NCI-H345 treated with DMSO at 0.1 percent for 48 hours (cell line): ENCODE results near the gene ITGA11.

Experiments used
- DNase-seq: peaks from one replicate; lab custom pipeline; 2025; ENCODE audit not compliant: unreplicated experiment; lab: John Stamatoyannopoulos, UW

ITGA11 gene

GRCh38 chr15:68431792-68432401 is at the start of gene ITGA11:
TSS of gene ITGA11 (minus strand) at chr15:68432163. CDS start at chr15:68432066, 97 bp downstream.
- DNase-seq: no peak

GRCh38 chr15:68481321-68481720 is 49.4 kb upstream of the ITGA11 start:
- DNase-seq: no peak

GRCh38 chr15:68480296-68480695 is 48.3 kb upstream of the ITGA11 start:
- DNase-seq: no peak

GRCh38 chr15:68479870-68480269 is 47.9 kb upstream of the ITGA11 start:
- no peak for DNase-seq

- DNase-seq: no peak
Measured at GRCh38 chr15:68479406-68479805, 47.4 kb upstream of the ITGA11 start.

- no peak for DNase-seq
Measured at GRCh38 chr15:68478853-68479252, 46.9 kb upstream of the ITGA11 start.

GRCh38 chr15:68475449-68475848 is 43.5 kb upstream of the ITGA11 start:
- no peak for DNase-seq

- no peak for DNase-seq
Measured at GRCh38 chr15:68471541-68471940, 39.6 kb upstream of the ITGA11 start.

GRCh38 chr15:68470976-68471375 is 39.0 kb upstream of the ITGA11 start:
- DNase-seq: no peak

- no peak for DNase-seq
Measured at GRCh38 chr15:68470049-68470742, 38.2 kb upstream of the ITGA11 start.

- no peak for DNase-seq
Measured at GRCh38 chr15:68469162-68470048, 37.4 kb upstream of the ITGA11 start.

- no peak for DNase-seq
Measured at GRCh38 chr15:68466876-68467275, 34.9 kb upstream of the ITGA11 start.

- DNase-seq: no peak
Measured at GRCh38 chr15:68465861-68466560, 34.0 kb upstream of the ITGA11 start.

- DNase-seq: no peak
Measured at GRCh38 chr15:68464448-68465090, 32.6 kb upstream of the ITGA11 start.

- no peak for DNase-seq
Measured at GRCh38 chr15:68463996-68464395, 32.0 kb upstream of the ITGA11 start.

- no peak for DNase-seq
Measured at GRCh38 chr15:68463444-68463843, 31.5 kb upstream of the ITGA11 start.

GRCh38 chr15:68460166-68460565 is 28.2 kb upstream of the ITGA11 start:
- DNase-seq: no peak

GRCh38 chr15:68450192-68450591 is 18.2 kb upstream of the ITGA11 start:
- DNase-seq: no peak

- DNase-seq: no peak
Measured at GRCh38 chr15:68449389-68449788, 17.4 kb upstream of the ITGA11 start.

- no peak for DNase-seq
Measured at GRCh38 chr15:68447976-68448755, 16.2 kb upstream of the ITGA11 start.
